Measurements from ENCODE around the gene OBSL1.

OBSL1 gene

GRCh38 chr2:219596954-219597551 is 25.7 kb upstream of the OBSL1 start:
- no peak for DNase-seq (ENCODE audit: low read depth, low spot score)

- DNase-seq (ENCODE audit: low read depth, low spot score) = no peak
Observed at GRCh38 chr2:219595256-219595655, 23.9 kb upstream of the OBSL1 start.

GRCh38 chr2:219593154-219593553 is 21.8 kb upstream of the OBSL1 start:
- DNase-seq (ENCODE audit: low read depth, low spot score) = no peak

GRCh38 chr2:219592736-219593135 is 21.4 kb upstream of the OBSL1 start:
- no peak for DNase-seq (ENCODE audit: low read depth, low spot score)

GRCh38 chr2:219591091-219591490 is 19.8 kb upstream of the OBSL1 start:
- DNase-seq (ENCODE audit: low read depth, low spot score) = no peak

- no peak for DNase-seq (ENCODE audit: low read depth, low spot score)
Observed at GRCh38 chr2:219581346-219581745, 10.0 kb upstream of the OBSL1 start.

GRCh38 chr2:219578811-219579613 is 7.7 kb upstream of the OBSL1 start:
- no peak for DNase-seq (ENCODE audit: low read depth, low spot score)

- no peak for DNase-seq (ENCODE audit: low read depth, low spot score)
Observed at GRCh38 chr2:219576505-219577388, 5.4 kb upstream of the OBSL1 start.

- no peak for DNase-seq (ENCODE audit: low read depth, low spot score)
Observed at GRCh38 chr2:219575566-219576504, 4.5 kb upstream of the OBSL1 start.

GRCh38 chr2:219574484-219575311 is 3.4 kb upstream of the OBSL1 start:
- no peak for DNase-seq (ENCODE audit: low read depth, low spot score)

- DNase-seq (ENCODE audit: low read depth, low spot score) = no peak
Observed at GRCh38 chr2:219573166-219573565, 1.8 kb upstream of the OBSL1 start.

- no peak for DNase-seq (ENCODE audit: low read depth, low spot score)
Observed at GRCh38 chr2:219572237-219573001, 1.1 kb upstream of the OBSL1 start, which contains the start of gene INHA. Gene INHA, plus strand, starts transcription at chr2:219572310. Its CDS starts 65 bp downstream, at chr2:219572375.

GRCh38 chr2:219570924-219571310 is 422 bp downstream of the OBSL1 start:
- no peak for DNase-seq (ENCODE audit: low read depth, low spot score)

GRCh38 chr2:219570194-219570923 is 980 bp downstream of the OBSL1 start:
- no peak for DNase-seq (ENCODE audit: low read depth, low spot score)

- no peak for DNase-seq (ENCODE audit: low read depth, low spot score)
Observed at GRCh38 chr2:219569635-219570034, 1.7 kb downstream of the OBSL1 start.

GRCh38 chr2:219569041-219569440 is 2.3 kb downstream of the OBSL1 start:
- no peak for DNase-seq (ENCODE audit: low read depth, low spot score)

GRCh38 chr2:219567791-219568361 is 3.5 kb downstream of the OBSL1 start:
- no peak for DNase-seq (ENCODE audit: low read depth, low spot score)

GRCh38 chr2:219567131-219567530 is 4.2 kb downstream of the OBSL1 start:
- DNase-seq (ENCODE audit: low read depth, low spot score) = no peak

Measured in activated naive CD8-positive, alpha-beta T cell treated with anti-CD3 and anti-CD28 coated beads, Interleukin-2, amount 50 U/mL, for 16 hours (primary cell).